Smooth muscle cell (in vitro differentiated cells): ENCODE measurements around the gene MTHFD2L. TPM values are rescaled to one million over a fixed set of nuclear protein-coding genes. Genes with fewer than 3 reads are reported as not detected.
"Not testable (repeated sequence)": the region's sequence is repeated elsewhere in the genome, so short reads cannot be mapped to it uniquely, and the experiment has no call there.

Source experiments
- DNase-seq: peaks from one replicate; lab custom pipeline; 2025; ENCODE audit not compliant: unreplicated experiment; lab: John Stamatoyannopoulos, UW
- H2AFZ ChIP-seq: fragments of 200-600 bp; sonication (generic); 2 replicates; pipeline ENCODE4 v1.6.0; 2016; ENCODE audit warnings: antibody characterized with exemption, low read depth, mild to moderate bottlenecking
- H3F3A ChIP-seq: fragments of 200-600 bp; sonication (generic); 2 replicates; pipeline ENCODE4 v1.6.0; 2017; ENCODE audit warnings: antibody characterized with exemption, low read depth
- H3K27ac ChIP-seq: fragments of 200-600 bp; sonication (generic); 2 replicates; pipeline ENCODE4 v1.5.1; 2016; ENCODE audit warnings: low read depth, mild to moderate bottlenecking
- H3K27me3 ChIP-seq: fragments of 200-600 bp; sonication (generic); 2 replicates; pipeline ENCODE4 v1.6.1; 2016; ENCODE audit warnings: low read depth, mild to moderate bottlenecking
- H3K36me3 ChIP-seq: fragments of 200-600 bp; sonication (generic); 2 replicates; pipeline ENCODE4 v1.5.1; 2016; ENCODE audit warnings: low read depth
- H3K4me1 ChIP-seq: fragments of 200-600 bp; sonication (generic); 2 replicates; pipeline ENCODE4 v1.5.1; 2016; ENCODE audit warnings: low read depth
- H3K4me2 ChIP-seq: fragments of 200-600 bp; sonication (generic); 2 replicates; pipeline ENCODE4 v1.6.0; 2016; ENCODE audit warnings: mild to moderate bottlenecking
- H3K4me3 ChIP-seq: fragments of 200-600 bp; sonication (generic); 2 replicates; pipeline ENCODE4 v1.5.1; 2016; ENCODE audit warnings: mild to moderate bottlenecking
- H3K79me2 ChIP-seq: fragments of 200-600 bp; sonication (generic); 2 replicates; pipeline ENCODE4 v1.6.0; 2016; ENCODE audit warnings: low read depth, mild to moderate bottlenecking
- H3K9ac ChIP-seq: fragments of 200-600 bp; sonication (generic); 2 replicates; pipeline ENCODE4 v1.6.0; 2016; ENCODE audit warnings: low read depth
- H3K9me3 ChIP-seq: fragments of 200-600 bp; sonication (generic); replicated peaks from 2 replicates; pipeline ENCODE4 v1.5.1; 2016; ENCODE audit warnings: low read depth
- H4K20me1 ChIP-seq: fragments of 200-600 bp; sonication (generic); 2 replicates; pipeline ENCODE4 v1.6.0; 2016; ENCODE audit warnings: low read depth
- CTCF ChIP-seq: fragments of 200-600 bp; sonication (generic); IDR thresholded peaks from 2 replicates; pipeline ENCODE4 v1.5.1; 2017; ENCODE audit warnings: borderline replicate concordance, mild to moderate bottlenecking, antibody characterized with exemption; ENCODE audit not compliant: insufficient read depth, poor library complexity, severe bottlenecking
- WGBS: methylation state at CpG from one replicate; pipeline ENCODE4 v1.1.7; 2016; ENCODE audit warnings: low lambda C conversion rate; 5-methylcytosine and 5-hydroxymethylcytosine counted together
- polyA plus RNA-seq: library from polyadenylated mRNA; unstranded; fragments of >200 nt; fragmentation: Nextera tagmentation; extraction: Ambion mirVana; gene quantifications from 2 replicates; pipeline ENCODE4 v1.2.1, GENCODE V29; 2016
- total RNA-seq: library from RNA; depleted of rRNA; stranded (reverse); fragments of >200 nt; gene quantifications from 2 replicates; pipeline ENCODE4 v1.2.3, GENCODE V29; 2014

MTHFD2L gene
- total and polyA plus RNA-seq, 2 experiments from 2014 or later = 4.9 to 6.6 TPM

GRCh38 chr4:74205046-74205445 lies 47.1 kb downstream of the MTHFD2L start:
- H3K9me3 ChIP-seq = no peaks in the 10 kb centered on the region
- no peak overlapping the region for H3K4me3 ChIP-seq
- peak overlapping the region; percentile 62 for H3K4me2 ChIP-seq
- no peaks in the 10 kb centered on the region for H3K36me3 ChIP-seq
- peak overlapping the region; percentile 60 for H3K9ac ChIP-seq
- H3F3A ChIP-seq = peaks cover 34% of the 10 kb centered on the region
- H3K27ac ChIP-seq = peak overlapping the region; percentile 97
- no peak overlapping the region for H2AFZ ChIP-seq
- 43% methylated on average over 4 of the region's 4 CpGs for WGBS
- H3K4me1 ChIP-seq = peaks cover 50% of the 10 kb centered on the region
- H3K27me3 ChIP-seq = no peaks in the 10 kb centered on the region
- no peak for DNase-seq
- no peak for TF ChIP-seq CTCF
- H4K20me1 ChIP-seq = no peaks in the 10 kb centered on the region
- no peaks in the 10 kb centered on the region for H3K79me2 ChIP-seq

GRCh38 chr4:74205559-74205958 lies 47.6 kb downstream of the MTHFD2L start:
- Histone ChIP-seq H3K79me2 (no peaks in the 10 kb centered on the region), H3K9ac (peak overlapping the region; percentile 60), H3K4me1 (peaks cover 50% of the 10 kb centered on the region), H3K9me3 (no peaks in the 10 kb centered on the region), H3K27ac (peak overlapping the region; percentile 97), H3K4me3 (no peak overlapping the region), H3F3A (peaks cover 34% of the 10 kb centered on the region), H4K20me1 (no peaks in the 10 kb centered on the region), H3K27me3 (no peaks in the 10 kb centered on the region), H3K4me2 (peak overlapping the region; percentile 62), H3K36me3 (no peaks in the 10 kb centered on the region), H2AFZ (no peak overlapping the region)
- no peak for TF ChIP-seq CTCF
- no peak for DNase-seq

GRCh38 chr4:74206088-74206825 lies 48.3 kb downstream of the MTHFD2L start:
- peaks cover 34% of the 10 kb centered on the region for H3F3A ChIP-seq
- peak overlapping the region; percentile 97 for H3K27ac ChIP-seq
- no peaks in the 10 kb centered on the region for H4K20me1 ChIP-seq
- no peaks in the 10 kb centered on the region for H3K79me2 ChIP-seq
- TF ChIP-seq CTCF = no peak
- H3K4me2 ChIP-seq = peak overlapping the region; percentile 73
- WGBS = 0% methylated on average over 3 of the region's 3 CpGs
- H3K9me3 ChIP-seq = peaks cover 1% of the 10 kb centered on the region
- no peak overlapping the region for H3K4me3 ChIP-seq
- no peaks in the 10 kb centered on the region for H3K27me3 ChIP-seq
- H2AFZ ChIP-seq = no peak overlapping the region
- H3K4me1 ChIP-seq = peaks cover 47% of the 10 kb centered on the region
- peak overlapping the region; percentile 79 for H3K9ac ChIP-seq
- no peaks in the 10 kb centered on the region for H3K36me3 ChIP-seq
- no peak for DNase-seq

- H2AFZ ChIP-seq, H3K4me1 ChIP-seq, H3K27ac ChIP-seq, DNase-seq, H3K4me2 ChIP-seq, H3K9me3 ChIP-seq, H3K27me3 ChIP-seq, H4K20me1 ChIP-seq, H3K4me3 ChIP-seq, H3K9ac ChIP-seq, H3F3A ChIP-seq, H3K36me3 ChIP-seq, H3K79me2 ChIP-seq: not testable (repeated sequence)
- WGBS = 91% methylated on average over 7 of the region's 7 CpGs
Measured at GRCh38 chr4:74214457-74215159, 56.7 kb downstream of the MTHFD2L start.

- not testable (repeated sequence) for H3K4me1 ChIP-seq, H3K9ac ChIP-seq, H3K27me3 ChIP-seq, H3F3A ChIP-seq, H2AFZ ChIP-seq, H3K4me2 ChIP-seq, H3K4me3 ChIP-seq, H3K36me3 ChIP-seq, DNase-seq, H3K79me2 ChIP-seq, H3K27ac ChIP-seq, H4K20me1 ChIP-seq, H3K9me3 ChIP-seq
- WGBS = 94% methylated on average over 7 of the region's 7 CpGs
Measured at GRCh38 chr4:74215236-74215635, 57.3 kb downstream of the MTHFD2L start.
